Activated CD4-positive, CD25-positive, alpha-beta regulatory T cell treated with anti-CD3 and anti-CD28 coated beads, Interleukin-2, amount 50 U/mL, for 24 hours (primary cell): Measurements from ENCODE around the gene HP.
"Not testable (repeated sequence)": the region's sequence is repeated elsewhere in the genome, so short reads cannot be mapped to it uniquely, and the experiment has no call there.

Source experiments
- ATAC-seq, 2 donors: fragments of 150-1000 bp; cut with Tn5 transposase; one replicate each; pipeline ENCODE4 v1.10.0; 2021; ENCODE audit warnings: mild to moderate bottlenecking in 1 of 2, moderate library complexity in 1 of 2

Gene HP

GRCh38 chr16:72054254-72054847 is at the start of gene HP:
Gene HP (plus strand): TSS chr16:72054505. CDS start chr16:72054653, 148 bp downstream.
- ATAC-seq: not testable (repeated sequence)

GRCh38 chr16:72008065-72008423 is 46.3 kb upstream of the HP start:
- not testable (repeated sequence) for ATAC-seq

GRCh38 chr16:72008424-72009216 is 45.7 kb upstream of the HP start, which contains the start of gene DHODH:
Gene DHODH (plus strand): TSS chr16:72008744. CDS start chr16:72008765, 21 bp downstream.
- ATAC-seq: peak; percentile 98

- ATAC-seq: no peak
Measured at GRCh38 chr16:72009779-72010178, 44.5 kb upstream of the HP start.

- no peak for ATAC-seq
Measured at GRCh38 chr16:72012607-72013006, 41.7 kb upstream of the HP start.

GRCh38 chr16:72013389-72013788 is 40.9 kb upstream of the HP start:
- ATAC-seq: no peak

- no peak for ATAC-seq
Measured at GRCh38 chr16:72013888-72014581, 40.3 kb upstream of the HP start.

- no peak for ATAC-seq
Measured at GRCh38 chr16:72014675-72015074, 39.6 kb upstream of the HP start.

GRCh38 chr16:72015124-72015523 is 39.2 kb upstream of the HP start:
- ATAC-seq: no peak

- ATAC-seq: no peak
Measured at GRCh38 chr16:72018470-72018869, 35.8 kb upstream of the HP start.

- no peak for ATAC-seq
Measured at GRCh38 chr16:72021043-72021442, 33.3 kb upstream of the HP start.

- ATAC-seq: no peak
Measured at GRCh38 chr16:72022127-72022526, 32.2 kb upstream of the HP start.

- ATAC-seq: no peak
Measured at GRCh38 chr16:72023962-72024361, 30.3 kb upstream of the HP start.

GRCh38 chr16:72024862-72025382 is 29.4 kb upstream of the HP start:
- no peak for ATAC-seq

- no peak for ATAC-seq
Measured at GRCh38 chr16:72025404-72026114, 28.7 kb upstream of the HP start.

- ATAC-seq: no peak
Measured at GRCh38 chr16:72027669-72028378, 26.5 kb upstream of the HP start.

- ATAC-seq: no peak
Measured at GRCh38 chr16:72029567-72030271, 24.6 kb upstream of the HP start.

GRCh38 chr16:72033437-72033836 is 20.9 kb upstream of the HP start:
- ATAC-seq: no peak

- ATAC-seq: no peak
Measured at GRCh38 chr16:72036098-72036497, 18.2 kb upstream of the HP start.

- no peak for ATAC-seq
Measured at GRCh38 chr16:72042157-72042660, 12.1 kb upstream of the HP start.

GRCh38 chr16:72043058-72043457 is 11.2 kb upstream of the HP start:
- ATAC-seq: no peak
